Prostate gland (tissue), 2 donors: ENCODE data around the gene ATP6V1F.

Experiments used
- POLR2A ChIP-seq: fragments of 450-650 bp; IDR thresholded peaks from one replicate; pipeline ENCODE4 v1.6.1; 2016; ENCODE audit warnings: antibody characterized with exemption, mild to moderate bottlenecking
- POLR2AphosphoS5 ChIP-seq: sonication (generic); formaldehyde crosslinking; IDR thresholded peaks from one replicate; pipeline ENCODE4 v1.6.1; 2017; ENCODE audit warnings: antibody characterized with exemption
- TF ChIP-seq, protein P1 (sequence below), 4 experiments: fragments of 200-600 bp in 2 of 4; fragments of 450-650 bp in 2 of 4; sonication (generic) in 2 of 4; IDR thresholded peaks; 1 replicate in 3 of 4; 2 replicates in 1 of 4; pipeline ENCODE4 v1.5.1; 2016 to 2019; ENCODE audit warnings: antibody characterized with exemption in 4 of 4, mild to moderate bottlenecking in 2 of 4, moderate library complexity in 2 of 4

DNA sequence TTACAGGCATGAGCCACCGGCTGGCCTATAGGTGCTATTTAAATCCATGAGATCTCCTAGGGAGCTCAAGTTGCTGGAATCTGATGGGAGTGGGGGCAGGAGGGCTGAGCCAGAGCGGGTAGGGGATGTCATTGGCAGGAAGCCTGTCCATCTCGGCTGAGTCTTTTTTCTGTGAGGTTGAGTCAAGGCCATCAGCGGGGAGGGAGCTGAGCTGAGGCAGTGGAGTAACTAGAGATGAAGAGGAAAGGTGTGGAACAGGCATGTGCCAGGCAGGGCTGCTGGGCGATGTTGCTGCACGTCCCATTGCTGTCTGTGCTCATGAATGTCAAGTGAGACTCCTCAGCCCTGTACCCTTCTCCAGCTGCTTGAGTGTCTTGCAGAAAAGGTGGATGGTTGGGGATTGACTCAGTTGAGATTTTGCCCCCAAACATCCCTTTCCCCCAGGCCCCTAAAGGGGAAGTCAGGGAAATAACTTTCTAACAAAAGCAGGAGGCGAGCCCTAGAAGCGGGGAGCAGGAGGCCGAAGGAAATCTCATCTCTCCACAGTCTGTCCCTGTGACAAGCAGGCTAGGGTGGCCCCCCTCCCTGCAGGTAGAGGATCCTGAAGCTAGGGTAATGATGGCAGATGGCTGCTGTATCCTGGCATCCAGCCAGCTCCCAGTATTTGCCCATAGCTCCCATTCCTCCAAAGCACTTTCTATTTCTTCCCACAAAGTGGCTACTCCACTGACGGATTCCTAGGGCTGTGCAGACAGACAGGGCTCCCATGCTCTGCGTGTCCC is 5.4 kb downstream of the ATP6V1F start:
- TF ChIP-seq, protein P1, sequence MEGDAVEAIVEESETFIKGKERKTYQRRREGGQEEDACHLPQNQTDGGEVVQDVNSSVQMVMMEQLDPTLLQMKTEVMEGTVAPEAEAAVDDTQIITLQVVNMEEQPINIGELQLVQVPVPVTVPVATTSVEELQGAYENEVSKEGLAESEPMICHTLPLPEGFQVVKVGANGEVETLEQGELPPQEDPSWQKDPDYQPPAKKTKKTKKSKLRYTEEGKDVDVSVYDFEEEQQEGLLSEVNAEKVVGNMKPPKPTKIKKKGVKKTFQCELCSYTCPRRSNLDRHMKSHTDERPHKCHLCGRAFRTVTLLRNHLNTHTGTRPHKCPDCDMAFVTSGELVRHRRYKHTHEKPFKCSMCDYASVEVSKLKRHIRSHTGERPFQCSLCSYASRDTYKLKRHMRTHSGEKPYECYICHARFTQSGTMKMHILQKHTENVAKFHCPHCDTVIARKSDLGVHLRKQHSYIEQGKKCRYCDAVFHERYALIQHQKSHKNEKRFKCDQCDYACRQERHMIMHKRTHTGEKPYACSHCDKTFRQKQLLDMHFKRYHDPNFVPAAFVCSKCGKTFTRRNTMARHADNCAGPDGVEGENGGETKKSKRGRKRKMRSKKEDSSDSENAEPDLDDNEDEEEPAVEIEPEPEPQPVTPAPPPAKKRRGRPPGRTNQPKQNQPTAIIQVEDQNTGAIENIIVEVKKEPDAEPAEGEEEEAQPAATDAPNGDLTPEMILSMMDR (IDR thresholded peaks at IDR 0.05), result no peak
- TF ChIP-seq POLR2A, result no peak
- no peak for TF ChIP-seq POLR2AphosphoS5
